HepG2 (cell line): ENCODE measurements around the gene CTF1. TPM values are rescaled to one million over a fixed set of nuclear protein-coding genes. Genes with fewer than 3 reads are reported as not detected.

Source experiments
- ATAC-seq: fragments of 200-7000 bp; cut with Tn5 transposase; 3 replicates; pipeline ENCODE4 v1.9.1; 2020; ENCODE audit warnings: mild to moderate bottlenecking, moderate library complexity
- BruUV-seq: library from RNA; stranded (reverse); fragments of 400-500 nt; replicated peaks from 2 replicates; lab custom pipeline; 2021; lab: Mats Ljungman, UMichigan
- CTCF ChIA-PET: fragments of 300-600 bp; formaldehyde crosslinking; extraction: SDS; loops from one replicate; lab custom pipeline; 2021; ENCODE audit warnings: low total read pairs, inconsistent platforms, low intra/inter-chr PET ratio; lab: Yijun Ruan, JAX
- POLR2A ChIA-PET: fragments of 350-600 bp; sonication (Branson Sonifier 250); formaldehyde crosslinking; loops from one replicate; lab custom pipeline; 2020; ENCODE audit warnings: antibody characterized with exemption, inconsistent platforms; lab: Yijun Ruan, JAX
- DNase-seq: peaks from one replicate; pipeline ENCODE4 v3.0.0-alpha.2; 2015; ENCODE audit warnings: low spot score
- FAIRE-seq: peaks from 3 replicates; lab custom pipeline; 2011; peaks lifted over from hg19 to GRCh38; lab: Jason Lieb, UNC
- H2AFZ ChIP-seq: one replicate; pipeline ENCODE4 v1.6.1; 2011; ENCODE audit warnings: low read length, inconsistent platforms
- H3K27ac ChIP-seq: fragments of 300-600 bp; 3 replicates; pipeline ENCODE4 v1.8.0; 2011; ENCODE audit warnings: mixed run types, mild to moderate bottlenecking, mixed read lengths, low read length, inconsistent platforms; ENCODE audit not compliant: insufficient read depth; ENCODE audit errors: extremely low read length
- H3K27me3 ChIP-seq, 2 experiments: fragments of 200-600 bp in 1 of 2; 2 replicates in 1 of 2; 3 replicates in 1 of 2; pipeline versions ENCODE4 v1.6.0 to v1.8.0; 2011; ENCODE audit warnings: low read length in 2 of 2, mild to moderate bottlenecking in 2 of 2, moderate library complexity in 2 of 2, inconsistent platforms in 1 of 2; ENCODE audit not compliant: insufficient read depth in 2 of 2, control insufficient read depth in 1 of 2
- H3K36me3 ChIP-seq, 2 experiments: fragments of 200-600 bp in 1 of 2; replicated peaks in 1 of 2; 2 replicates in 1 of 2; 3 replicates in 1 of 2; pipeline versions ENCODE4 v1.5.1 to v1.8.0; 2011; ENCODE audit warnings: low read length in 2 of 2, inconsistent platforms in 1 of 2; ENCODE audit not compliant: insufficient read depth in 2 of 2, control insufficient read depth in 1 of 2
- H3K4me1 ChIP-seq: 2 replicates; pipeline ENCODE4 v1.5.1; 2012; ENCODE audit warnings: low read length, inconsistent platforms; ENCODE audit not compliant: insufficient read depth
- H3K4me2 ChIP-seq: 2 replicates; pipeline ENCODE4 v1.6.0; 2011; ENCODE audit warnings: low read depth, low read length, inconsistent platforms
- H3K4me3 ChIP-seq, 3 experiments: fragments of 200-600 bp in 1 of 3; sonication (generic), shearing (Covaris generic) in 1 of 3; replicated peaks in 1 of 3; 2 replicates each; pipeline ENCODE4 v1.5.1; 2011 to 2016; ENCODE audit warnings: low read length in 3 of 3, inconsistent platforms in 2 of 3, low read depth in 2 of 3, mild to moderate bottlenecking in 2 of 3, control low read depth in 1 of 3, mixed read lengths in 1 of 3; ENCODE audit not compliant: insufficient read depth in 1 of 3
- H3K79me2 ChIP-seq: one replicate; pipeline ENCODE4 v1.6.1; 2011; ENCODE audit warnings: low read length, inconsistent platforms; ENCODE audit not compliant: insufficient read depth
- H3K9ac ChIP-seq: 2 replicates; pipeline ENCODE4 v1.6.0; 2011; ENCODE audit warnings: mild to moderate bottlenecking, low read depth, low read length, inconsistent platforms; ENCODE audit not compliant: insufficient read depth
- H3K9me3 ChIP-seq: 2 replicates; pipeline ENCODE4 v1.5.1; 2012; ENCODE audit warnings: mild to moderate bottlenecking, low read length
- H4K20me1 ChIP-seq: 2 replicates; pipeline ENCODE4 v1.6.0; 2011; ENCODE audit warnings: inconsistent platforms, mild to moderate bottlenecking, low read length, moderate library complexity; ENCODE audit not compliant: insufficient read depth
- GABPA ChIP-seq, 2 experiments: IDR thresholded peaks; 2 replicates each; pipeline ENCODE4 v1.6.1; 2011 to 2016; ENCODE audit warnings: low read depth in 2 of 2, low read length in 1 of 2, missing biosample characterization in 1 of 2, missing genetic modification characterization in 1 of 2
- HDAC1 ChIP-seq: sonication (generic); formaldehyde crosslinking; IDR thresholded peaks from 2 replicates; pipeline ENCODE4 v1.5.1; 2020; ENCODE audit warnings: mild to moderate bottlenecking, missing genetic modification reagents
- HNRNPK ChIP-seq: fragments of 200-400 bp; formaldehyde crosslinking; IDR thresholded peaks from 2 replicates; pipeline ENCODE4 v1.6.1; 2018; ENCODE audit warnings: low read length, low read depth, moderate library complexity, mild to moderate bottlenecking; ENCODE audit not compliant: poor library complexity, severe bottlenecking
- IKZF5 ChIP-seq: IDR thresholded peaks from 2 replicates; pipeline ENCODE4 v1.6.1; 2018; ENCODE audit warnings: missing genetic modification reagents, mild to moderate bottlenecking, missing compliant biosample characterization
- KDM3A ChIP-seq: IDR thresholded peaks from 2 replicates; pipeline ENCODE4 v1.6.1; 2018; ENCODE audit warnings: low read depth, missing compliant biosample characterization
- MAFK ChIP-seq, 2 experiments: IDR thresholded peaks in 1 of 2; conservative IDR thresholded peaks in 1 of 2; 2 replicates each; pipeline ENCODE4 v1.6.1; 2011; ENCODE audit warnings: improper control_type of control experiment in 2 of 2, low read length in 2 of 2
- NR1H2 ChIP-seq: sonication (generic); formaldehyde crosslinking; IDR thresholded peaks from 2 replicates; pipeline ENCODE4 v1.8.1; 2022; ENCODE audit warnings: low read depth, missing genetic modification reagents, borderline replicate concordance
- RERE ChIP-seq: IDR thresholded peaks from 2 replicates; pipeline ENCODE4 v1.6.1; 2016; ENCODE audit warnings: low read depth, missing genetic modification reagents, missing compliant biosample characterization
- RNF2 ChIP-seq: fragments of 450-650 bp; conservative IDR thresholded peaks from 2 replicates; pipeline ENCODE4 v1.6.1; 2016; ENCODE audit warnings: low read depth
- TAF1 ChIP-seq: sonication (generic); formaldehyde crosslinking; IDR thresholded peaks from 2 replicates; pipeline ENCODE4 v1.4.0; 2020; ENCODE audit warnings: missing genetic modification reagents
- ZNF556 ChIP-seq: sonication (generic); formaldehyde crosslinking; IDR thresholded peaks from 2 replicates; pipeline ENCODE4 v1.4.0; 2020; ENCODE audit warnings: mild to moderate bottlenecking, missing genetic modification reagents, borderline replicate concordance
- ZNF577 ChIP-seq: sonication (generic); formaldehyde crosslinking; IDR thresholded peaks from 2 replicates; pipeline ENCODE4 v1.4.0; 2020; ENCODE audit warnings: mild to moderate bottlenecking, low read depth, missing genetic modification reagents, borderline replicate concordance
- ZNF619 ChIP-seq: sonication (generic); formaldehyde crosslinking; IDR thresholded peaks from 2 replicates; pipeline ENCODE4 v1.4.0; 2020; ENCODE audit warnings: mild to moderate bottlenecking, missing genetic modification reagents
- WGBS: methylation state at CpG from one replicate; pipeline ENCODE4 v1.1.6; 2017; ENCODE audit warnings: low lambda C conversion rate; 5-methylcytosine and 5-hydroxymethylcytosine counted together
- in situ Hi-C: cut with HindIII; loops from 2 replicates; pipeline ENCODE4 v1.10.0; 2017; ENCODE audit warnings: low pct_unique_long_range_greater_than_20kb; ENCODE audit not compliant: extremely low pct_ligation_motif_present
- intact Hi-C: fragments of 100-400 bp; cut with micrococcal nuclease; formaldehyde crosslinking; loops from one replicate; pipeline ENCODE4 v1.10.0; 2022; ENCODE audit not compliant: unreplicated experiment
- polyA plus RNA-seq, 8 experiments: library from polyadenylated mRNA; depleted of rRNA in 3 of 8; stranded (reverse) in 7 of 8; unstranded in 1 of 8; fragments of >200 nt; fragmentation: Illumina TruSeq in 4 of 8; extraction: Trizol in 4 of 8; gene quantifications; 2 replicates each; pipeline versions ENCODE4 v1.2.1 to v1.2.3, GENCODE V29; 2011 to 2016; ENCODE audit warnings: low read depth in 4 of 8, missing spikeins in 1 of 8, mixed read lengths in 1 of 8; ENCODE audit not compliant: insufficient read depth in 1 of 8
- total RNA-seq, 5 experiments: library from RNA; depleted of rRNA; stranded (reverse); fragments of >200 nt; fragmentation: Illumina TruSeq; extraction: Trizol; gene quantifications; 2 replicates each; pipeline ENCODE4 v1.2.3, GENCODE V29; 2016; ENCODE audit warnings: low read depth in 1 of 5
- TF ChIP-seq, protein P1 (sequence below): sonication (generic); formaldehyde crosslinking; IDR thresholded peaks from 2 replicates; pipeline ENCODE4 v1.8.0; 2022; ENCODE audit warnings: mild to moderate bottlenecking, missing genetic modification reagents, borderline replicate concordance
- TF ChIP-seq, protein P2 (sequence below): sonication (generic); formaldehyde crosslinking; IDR thresholded peaks from 2 replicates; pipeline ENCODE4 v1.4.0; 2020; ENCODE audit warnings: mild to moderate bottlenecking, missing genetic modification reagents

CTF1 gene
- total and polyA plus RNA-seq, 2 of the 13 experiments (the other 11 are each of a cell fraction or from before 2014, with no cell fraction given): 0.13 to 1.8 TPM

- FAIRE-seq (no peak), ATAC-seq (no peak), DNase-seq (no peak)
- Histone ChIP-seq H3K79me2 (no peaks in the 10 kb centered on the region), H3K4me3 (no peak overlapping the region), H3K4me1 (peaks cover 23% of the 10 kb centered on the region), H3K4me2 (no peak overlapping the region), H2AFZ (no peak overlapping the region), H4K20me1 (no peaks in the 10 kb centered on the region), H3K9me3 (no peaks in the 10 kb centered on the region), H3K27me3 (no peaks in the 10 kb centered on the region), H3K27ac (no peak overlapping the region), H3K9ac (no peak overlapping the region), H3K36me3 (peaks cover 8 to 14% of the 10 kb centered on the region in 2 experiments)
- TF ChIP-seq KDM3A (CRISPR knock-in tag) (no peak), ZNF619 (CRISPR knock-in tag) (no peak), ZNF556 (no peak), HNRNPK (no peak), MAFK (conservative IDR thresholded peaks at IDR 0.05 in 1 of 2, IDR thresholded peaks at IDR 0.05 in 1 of 2; ENCODE audit: low read length in 2 of 2) (no peak), IKZF5 (no peak), RNF2 (no peak), RERE (CRISPR knock-in tag) (no peak), GABPA (IDR thresholded peaks at IDR 0.05; ENCODE audit: low read depth, low read length) (no peak), GABPA (CRISPR knock-in tag; IDR thresholded peaks at IDR 0.05; ENCODE audit: low read depth) (no peak), NR1H2 (CRISPR knock-in tag) (no peak), HDAC1 (CRISPR knock-in tag) (no peak), ZNF577 (CRISPR knock-in tag) (no peak), TAF1 (CRISPR knock-in tag) (no peak)
- TF ChIP-seq, protein P1, sequence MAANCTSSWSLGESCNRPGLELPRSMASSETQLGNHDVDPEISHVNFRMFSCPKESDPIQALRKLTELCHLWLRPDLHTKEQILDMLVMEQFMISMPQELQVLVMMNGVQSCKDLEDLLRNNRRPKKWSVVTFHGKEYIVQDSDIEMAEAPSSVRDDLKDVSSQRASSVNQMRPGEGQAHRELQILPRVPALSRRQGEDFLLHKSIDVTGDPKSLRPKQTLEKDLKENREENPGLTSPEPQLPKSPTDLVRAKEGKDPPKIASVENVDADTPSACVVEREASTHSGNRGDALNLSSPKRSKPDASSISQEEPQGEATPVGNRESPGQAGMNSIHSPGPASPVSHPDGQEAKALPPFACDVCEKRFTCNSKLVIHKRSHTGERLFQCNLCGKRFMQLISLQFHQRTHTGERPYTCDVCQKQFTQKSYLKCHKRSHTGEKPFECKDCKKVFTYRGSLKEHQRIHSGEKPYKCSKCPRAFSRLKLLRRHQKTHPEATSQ: no peak
- TF ChIP-seq, protein P2, sequence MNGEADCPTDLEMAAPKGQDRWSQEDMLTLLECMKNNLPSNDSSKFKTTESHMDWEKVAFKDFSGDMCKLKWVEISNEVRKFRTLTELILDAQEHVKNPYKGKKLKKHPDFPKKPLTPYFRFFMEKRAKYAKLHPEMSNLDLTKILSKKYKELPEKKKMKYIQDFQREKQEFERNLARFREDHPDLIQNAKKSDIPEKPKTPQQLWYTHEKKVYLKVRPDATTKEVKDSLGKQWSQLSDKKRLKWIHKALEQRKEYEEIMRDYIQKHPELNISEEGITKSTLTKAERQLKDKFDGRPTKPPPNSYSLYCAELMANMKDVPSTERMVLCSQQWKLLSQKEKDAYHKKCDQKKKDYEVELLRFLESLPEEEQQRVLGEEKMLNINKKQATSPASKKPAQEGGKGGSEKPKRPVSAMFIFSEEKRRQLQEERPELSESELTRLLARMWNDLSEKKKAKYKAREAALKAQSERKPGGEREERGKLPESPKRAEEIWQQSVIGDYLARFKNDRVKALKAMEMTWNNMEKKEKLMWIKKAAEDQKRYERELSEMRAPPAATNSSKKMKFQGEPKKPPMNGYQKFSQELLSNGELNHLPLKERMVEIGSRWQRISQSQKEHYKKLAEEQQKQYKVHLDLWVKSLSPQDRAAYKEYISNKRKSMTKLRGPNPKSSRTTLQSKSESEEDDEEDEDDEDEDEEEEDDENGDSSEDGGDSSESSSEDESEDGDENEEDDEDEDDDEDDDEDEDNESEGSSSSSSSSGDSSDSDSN (CRISPR knock-in tag): no peak
- in situ Hi-C loops: no loop called here
- CTCF ChIA-PET: no interaction called here
- BruUV-seq: no TSS peak
- 96% methylated on average over 9 of the region's 9 CpGs for WGBS
- POLR2A ChIA-PET: no interaction called here
- intact Hi-C loops: no loop called here
Observed at GRCh38 chr16:30885196-30885595, 11.2 kb upstream of the CTF1 start.
